ENCODE results near the gene DPT. TPM values are rescaled to one million over a fixed set of nuclear protein-coding genes. Genes with fewer than 3 reads are reported as not detected.

The DPT gene
- total RNA-seq, 4 donors from 2014 or later: 7.2 to 23.6 (median 14.4) TPM

Other genes starting within 250 kb of the DPT start
- not detected for gene XCL2, start 185.2 kb downstream of the DPT start, total RNA-seq
- gene XCL1, start 152.6 kb downstream of the DPT start, total RNA-seq: not detected